ENCODE measurements around the gene KLF17.

KLF17 gene

GRCh38 chr1:44154049-44154448 is 35.4 kb downstream of the KLF17 start:
- Mint-ChIP-seq H3K36me3 (ENCODE audit: low read depth) (no peaks in the 10 kb centered on the region), H3K4me1 (ENCODE audit: low read depth) (no peaks in the 10 kb centered on the region), H3K27me3 (ENCODE audit: low read depth) (peaks cover 8% of the 10 kb centered on the region), H3K27ac (no peak overlapping the region), H3K4me3 (no peak overlapping the region), H3K9me3 (no peaks in the 10 kb centered on the region)

- Mint-ChIP-seq H3K9me3 (no peaks in the 10 kb centered on the region), H3K4me1 (ENCODE audit: low read depth) (no peaks in the 10 kb centered on the region), H3K36me3 (ENCODE audit: low read depth) (no peaks in the 10 kb centered on the region), H3K4me3 (no peak overlapping the region), H3K27me3 (ENCODE audit: low read depth) (peaks cover 5% of the 10 kb centered on the region), H3K27ac (no peak overlapping the region)
These were observed 39.3 kb downstream of the KLF17 start for GRCh38 chr1:44157903-44158302.

GRCh38 chr1:44158871-44159270 is 40.2 kb downstream of the KLF17 start:
- no peak overlapping the region for H3K4me3 Mint-ChIP-seq
- H3K4me1 Mint-ChIP-seq (ENCODE audit: low read depth): no peaks in the 10 kb centered on the region
- H3K27ac Mint-ChIP-seq: no peak overlapping the region
- H3K36me3 Mint-ChIP-seq (ENCODE audit: low read depth): no peaks in the 10 kb centered on the region
- H3K9me3 Mint-ChIP-seq: no peaks in the 10 kb centered on the region
- peaks cover 11% of the 10 kb centered on the region for H3K27me3 Mint-ChIP-seq (ENCODE audit: low read depth)

GRCh38 chr1:44161546-44161945 is 42.9 kb downstream of the KLF17 start:
- Mint-ChIP-seq H3K4me1 (ENCODE audit: low read depth) (no peaks in the 10 kb centered on the region), H3K9me3 (no peaks in the 10 kb centered on the region), H3K4me3 (no peak overlapping the region), H3K27me3 (ENCODE audit: low read depth) (peaks cover 11% of the 10 kb centered on the region), H3K36me3 (ENCODE audit: low read depth) (no peaks in the 10 kb centered on the region), H3K27ac (no peak overlapping the region)

- Mint-ChIP-seq H3K4me1 (ENCODE audit: low read depth) (no peaks in the 10 kb centered on the region), H3K9me3 (peaks cover 8% of the 10 kb centered on the region), H3K4me3 (no peak overlapping the region), H3K27ac (no peak overlapping the region), H3K27me3 (ENCODE audit: low read depth) (peaks cover 8% of the 10 kb centered on the region), H3K36me3 (ENCODE audit: low read depth) (no peaks in the 10 kb centered on the region)
These were observed 50.0 kb downstream of the KLF17 start for GRCh38 chr1:44168520-44169098.

GRCh38 chr1:44170281-44170823 is 51.7 kb downstream of the KLF17 start:
- no peaks in the 10 kb centered on the region for H3K36me3 Mint-ChIP-seq (ENCODE audit: low read depth)
- peaks cover 8% of the 10 kb centered on the region for H3K27me3 Mint-ChIP-seq (ENCODE audit: low read depth)
- H3K9me3 Mint-ChIP-seq: peaks cover 12% of the 10 kb centered on the region
- no peaks in the 10 kb centered on the region for H3K4me1 Mint-ChIP-seq (ENCODE audit: low read depth)
- no peak overlapping the region for H3K4me3 Mint-ChIP-seq
- H3K27ac Mint-ChIP-seq: no peak overlapping the region

- H3K9me3 Mint-ChIP-seq: peaks cover 9% of the 10 kb centered on the region
- no peak overlapping the region for H3K27ac Mint-ChIP-seq
- H3K36me3 Mint-ChIP-seq (ENCODE audit: low read depth): no peaks in the 10 kb centered on the region
- no peak overlapping the region for H3K4me3 Mint-ChIP-seq
- H3K27me3 Mint-ChIP-seq (ENCODE audit: low read depth): peaks cover 7% of the 10 kb centered on the region
- H3K4me1 Mint-ChIP-seq (ENCODE audit: low read depth): no peaks in the 10 kb centered on the region
These were observed 56.0 kb downstream of the KLF17 start for GRCh38 chr1:44174630-44175029.
